IgD-negative memory B cell (primary cell): ENCODE data around the gene CCDC90B. TPM values are rescaled to one million over a fixed set of nuclear protein-coding genes. Genes with fewer than 3 reads are reported as not detected.

Experiments
- H3K27ac Mint-ChIP-seq, 3 donors: one replicate each; pipeline ENCODE4 v1.8.0; 2020 to 2022; ENCODE audit warnings: mild to moderate bottlenecking in 3 of 3, mixed read lengths in 3 of 3, moderate library complexity in 1 of 3
- H3K27me3 Mint-ChIP-seq: one replicate; pipeline ENCODE4 v1.8.0; 2021; ENCODE audit warnings: mixed read lengths
- H3K36me3 Mint-ChIP-seq: one replicate; pipeline ENCODE4 v1.8.0; 2020; ENCODE audit warnings: mild to moderate bottlenecking, mixed read lengths
- H3K4me1 Mint-ChIP-seq, 3 donors: one replicate each; pipeline ENCODE4 v1.8.0; 2020 to 2022; ENCODE audit warnings: mixed read lengths in 3 of 3, mild to moderate bottlenecking in 1 of 3
- H3K4me3 Mint-ChIP-seq, 4 donors: one replicate each; pipeline ENCODE4 v1.8.0; 2020 to 2022; ENCODE audit warnings: mild to moderate bottlenecking in 4 of 4, mixed read lengths in 4 of 4, moderate library complexity in 3 of 4
- H3K9me3 Mint-ChIP-seq, 3 donors: one replicate each; pipeline ENCODE4 v1.8.0; 2020 to 2021; ENCODE audit warnings: mixed read lengths in 3 of 3, mild to moderate bottlenecking in 1 of 3
- polyA plus RNA-seq: library from polyadenylated mRNA; unstranded; fragments of 300-500 nt; fragmentation: Illumina TruSeq; gene quantifications from one replicate; pipeline ENCODE4 v1.2.3, GENCODE V29; 2021

CCDC90B gene
- polyA plus RNA-seq, 1 donor from 2014 or later: 58.3 TPM

GRCh38 chr11:83306200-83307080 lies 20.3 kb upstream of the CCDC90B start:
- peaks cover 2% of the 10 kb centered on the region for H3K27me3 Mint-ChIP-seq
- no peaks in the 10 kb centered on the region for H3K36me3 Mint-ChIP-seq
- H3K9me3 Mint-ChIP-seq: no peaks in the 10 kb centered on the region
- H3K4me1 Mint-ChIP-seq: no peaks in the 10 kb centered on the region
- no peak overlapping the region for H3K4me3 Mint-ChIP-seq
- H3K27ac Mint-ChIP-seq: no peak overlapping the region

- Mint-ChIP-seq H3K27me3 (peaks cover 2% of the 10 kb centered on the region), H3K36me3 (peaks cover 2% of the 10 kb centered on the region), H3K4me3 (no peak overlapping the region), H3K4me1 (no peaks in the 10 kb centered on the region), H3K9me3 (no peaks in the 10 kb centered on the region), H3K27ac (no peak overlapping the region)
These were observed 17.1 kb upstream of the CCDC90B start for GRCh38 chr11:83303316-83303715.

- H3K36me3 Mint-ChIP-seq: peaks cover 2% of the 10 kb centered on the region
- no peaks in the 10 kb centered on the region for H3K4me1 Mint-ChIP-seq
- H3K9me3 Mint-ChIP-seq: no peaks in the 10 kb centered on the region
- H3K27me3 Mint-ChIP-seq: peaks cover 2% of the 10 kb centered on the region
- H3K27ac Mint-ChIP-seq: no peak overlapping the region
- H3K4me3 Mint-ChIP-seq: no peak overlapping the region
These were observed 16.0 kb upstream of the CCDC90B start for GRCh38 chr11:83302151-83302550.

GRCh38 chr11:83299681-83300080 lies 13.5 kb upstream of the CCDC90B start:
- Mint-ChIP-seq H3K9me3 (no peaks in the 10 kb centered on the region), H3K4me3 (no peak overlapping the region), H3K27ac (no peak overlapping the region), H3K4me1 (no peaks in the 10 kb centered on the region), H3K27me3 (peaks cover 2% of the 10 kb centered on the region), H3K36me3 (peaks cover 2% of the 10 kb centered on the region)

- no peaks in the 10 kb centered on the region for H3K9me3 Mint-ChIP-seq
- H3K27ac Mint-ChIP-seq: peak overlapping the region in 1 of 3 donors; percentile 86
- no peak overlapping the region for H3K4me3 Mint-ChIP-seq
- peaks cover 7 to 11% (median 10%) of the 10 kb centered on the region in 3 donors for H3K4me1 Mint-ChIP-seq
- no peaks in the 10 kb centered on the region for H3K27me3 Mint-ChIP-seq
- peaks cover 2% of the 10 kb centered on the region for H3K36me3 Mint-ChIP-seq
These were observed 8.0 kb upstream of the CCDC90B start for GRCh38 chr11:83294208-83294607.

GRCh38 chr11:83293457-83293774 lies 7.2 kb upstream of the CCDC90B start:
- no peaks in the 10 kb centered on the region for H3K9me3 Mint-ChIP-seq
- H3K4me3 Mint-ChIP-seq: no peak overlapping the region
- H3K27me3 Mint-ChIP-seq: no peaks in the 10 kb centered on the region
- peak overlapping the region in 1 of 3 donors; percentile 86 for H3K27ac Mint-ChIP-seq
- H3K36me3 Mint-ChIP-seq: peaks cover 2% of the 10 kb centered on the region
- H3K4me1 Mint-ChIP-seq: peaks cover 12 to 14% (median 14%) of the 10 kb centered on the region in 3 donors

GRCh38 chr11:83292709-83293456 lies 6.7 kb upstream of the CCDC90B start:
- H3K27me3 Mint-ChIP-seq: no peaks in the 10 kb centered on the region
- no peaks in the 10 kb centered on the region for H3K9me3 Mint-ChIP-seq
- H3K4me3 Mint-ChIP-seq: peak overlapping the region in 2 of 4 donors; percentile 46 to 55
- H3K4me1 Mint-ChIP-seq: peaks cover 14 to 16% (median 14%) of the 10 kb centered on the region in 3 donors
- peak overlapping the region in 1 of 3 donors; percentile 55 for H3K27ac Mint-ChIP-seq
- H3K36me3 Mint-ChIP-seq: peaks cover 2% of the 10 kb centered on the region

GRCh38 chr11:83287631-83288030 lies 1.5 kb upstream of the CCDC90B start:
- Mint-ChIP-seq H3K27ac (peak overlapping the region in 2 of 3 donors; percentile 42 to 59), H3K36me3 (no peaks in the 10 kb centered on the region), H3K27me3 (no peaks in the 10 kb centered on the region), H3K4me3 (peak overlapping the region in 1 of 4 donors; percentile 96), H3K9me3 (no peaks in the 10 kb centered on the region), H3K4me1 (peaks cover 28 to 47% (median 35%) of the 10 kb centered on the region in 3 donors)

- peak overlapping the region; percentile 96 to 100 (median 98) for H3K4me3 Mint-ChIP-seq
- peaks cover 2% of the 10 kb centered on the region for H3K36me3 Mint-ChIP-seq
- H3K9me3 Mint-ChIP-seq: no peaks in the 10 kb centered on the region
- no peaks in the 10 kb centered on the region for H3K27me3 Mint-ChIP-seq
- peaks cover 34 to 57% (median 44%) of the 10 kb centered on the region in 3 donors for H3K4me1 Mint-ChIP-seq
- H3K27ac Mint-ChIP-seq: peak overlapping the region; percentile 95 to 100 (median 99)
These were observed 906 bp downstream of the CCDC90B start for GRCh38 chr11:83285151-83285770.

GRCh38 chr11:83284501-83285150 lies 1.5 kb downstream of the CCDC90B start:
- Mint-ChIP-seq H3K4me1 (peaks cover 34 to 57% (median 47%) of the 10 kb centered on the region in 3 donors), H3K36me3 (peaks cover 2% of the 10 kb centered on the region), H3K27ac (peak overlapping the region; percentile 95 to 100 (median 99)), H3K27me3 (no peaks in the 10 kb centered on the region), H3K4me3 (peak overlapping the region; percentile 96 to 100 (median 98)), H3K9me3 (no peaks in the 10 kb centered on the region)

GRCh38 chr11:83282084-83282716 lies 4.0 kb downstream of the CCDC90B start:
- Mint-ChIP-seq H3K27me3 (no peaks in the 10 kb centered on the region), H3K9me3 (no peaks in the 10 kb centered on the region), H3K4me3 (peak overlapping the region in 1 of 4 donors; percentile 80), H3K36me3 (peaks cover 2% of the 10 kb centered on the region), H3K4me1 (peaks cover 26 to 42% (median 37%) of the 10 kb centered on the region in 3 donors), H3K27ac (peak overlapping the region in 1 of 3 donors; percentile 46)

- Mint-ChIP-seq H3K27me3 (no peaks in the 10 kb centered on the region), H3K4me3 (no peak overlapping the region), H3K36me3 (peaks cover 3% of the 10 kb centered on the region), H3K4me1 (peaks cover 19 to 35% (median 30%) of the 10 kb centered on the region in 3 donors), H3K27ac (no peak overlapping the region), H3K9me3 (no peaks in the 10 kb centered on the region)
These were observed 5.9 kb downstream of the CCDC90B start for GRCh38 chr11:83280256-83280655.

GRCh38 chr11:83278351-83278750 lies 7.8 kb downstream of the CCDC90B start:
- H3K4me3 Mint-ChIP-seq: no peak overlapping the region
- H3K27ac Mint-ChIP-seq: no peak overlapping the region
- H3K4me1 Mint-ChIP-seq: peaks cover 13 to 21% (median 19%) of the 10 kb centered on the region in 3 donors
- peaks cover 3% of the 10 kb centered on the region for H3K36me3 Mint-ChIP-seq
- no peaks in the 10 kb centered on the region for H3K27me3 Mint-ChIP-seq
- no peaks in the 10 kb centered on the region for H3K9me3 Mint-ChIP-seq
